Measurements from ENCODE around the gene DDX4. TPM values are rescaled to one million over a fixed set of nuclear protein-coding genes. Genes with fewer than 3 reads are reported as not detected.

Gene DDX4
- total RNA-seq, 1 donor from 2014 or later = not detected

DNA sequence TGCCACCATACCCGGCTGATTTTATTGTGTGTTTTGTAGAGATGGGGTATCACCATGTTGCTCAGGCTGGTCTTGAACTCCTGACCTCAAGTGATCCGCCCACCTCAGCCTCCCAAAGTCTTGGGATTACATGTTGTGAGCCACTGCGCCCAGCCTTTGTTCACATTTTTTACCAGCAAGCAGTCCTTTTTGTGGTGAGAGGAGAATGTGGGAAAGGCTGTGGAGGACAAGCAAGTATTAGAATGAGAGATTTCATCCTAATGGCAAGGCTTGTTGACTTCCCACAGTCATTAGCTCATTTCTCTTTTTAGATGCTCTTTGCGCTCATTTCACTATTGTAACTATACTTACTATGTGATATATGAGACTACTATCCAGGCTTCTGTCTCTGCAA lies 119.4 kb downstream of the DDX4 start:
- Mint-ChIP-seq H3K4me3 (ENCODE audit: unreplicated experiment) (no peak overlapping the region), H3K9me3 (ENCODE audit: unreplicated experiment) (no peaks in the 10 kb centered on the region), H3K4me1 (ENCODE audit: unreplicated experiment) (peaks cover 6% of the 10 kb centered on the region), H3K27ac (ENCODE audit: unreplicated experiment) (no peak overlapping the region), H3K36me3 (ENCODE audit: unreplicated experiment) (no peaks in the 10 kb centered on the region), H3K27me3 (ENCODE audit: unreplicated experiment) (no peaks in the 10 kb centered on the region)
- no peak for DNase-seq (ENCODE audit: extremely low spot score, unreplicated experiment)
- no peak for TF ChIP-seq CTCF (IDR thresholded peaks at IDR 0.05)

DNA sequence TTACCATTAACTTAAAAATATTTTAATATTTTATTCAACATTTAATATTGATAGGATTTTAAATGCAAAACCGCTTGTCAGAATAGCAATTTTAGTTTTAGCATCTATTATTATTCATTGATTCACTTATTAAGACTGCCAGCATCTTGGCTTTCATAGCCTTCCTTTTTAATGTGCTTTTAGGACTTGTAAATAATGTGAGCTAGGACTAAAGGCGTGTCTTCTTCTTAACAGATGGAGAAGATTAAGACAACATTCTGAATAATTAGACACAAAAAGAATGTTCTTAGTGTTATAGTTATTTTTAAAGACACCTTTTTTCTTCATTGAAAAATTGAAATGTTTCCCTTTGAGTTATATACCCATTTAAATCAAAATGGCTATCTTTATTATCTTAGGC lies 120.2 kb downstream of the DDX4 start:
- Mint-ChIP-seq H3K27ac (ENCODE audit: unreplicated experiment) (no peak overlapping the region), H3K27me3 (ENCODE audit: unreplicated experiment) (no peaks in the 10 kb centered on the region), H3K36me3 (ENCODE audit: unreplicated experiment) (no peaks in the 10 kb centered on the region), H3K4me3 (ENCODE audit: unreplicated experiment) (no peak overlapping the region), H3K4me1 (ENCODE audit: unreplicated experiment) (peaks cover 3% of the 10 kb centered on the region), H3K9me3 (ENCODE audit: unreplicated experiment) (no peaks in the 10 kb centered on the region)
- DNase-seq (ENCODE audit: extremely low spot score, unreplicated experiment) = no peak
- no peak for TF ChIP-seq CTCF (IDR thresholded peaks at IDR 0.05)

- H3K27me3 Mint-ChIP-seq (ENCODE audit: unreplicated experiment) = no peaks in the 10 kb centered on the region
- H3K9me3 Mint-ChIP-seq (ENCODE audit: unreplicated experiment) = no peaks in the 10 kb centered on the region
- H3K36me3 Mint-ChIP-seq (ENCODE audit: unreplicated experiment) = no peaks in the 10 kb centered on the region
These were observed 122.4 kb downstream of the DDX4 start for GRCh38 chr5:55860288-55860687.

DNA sequence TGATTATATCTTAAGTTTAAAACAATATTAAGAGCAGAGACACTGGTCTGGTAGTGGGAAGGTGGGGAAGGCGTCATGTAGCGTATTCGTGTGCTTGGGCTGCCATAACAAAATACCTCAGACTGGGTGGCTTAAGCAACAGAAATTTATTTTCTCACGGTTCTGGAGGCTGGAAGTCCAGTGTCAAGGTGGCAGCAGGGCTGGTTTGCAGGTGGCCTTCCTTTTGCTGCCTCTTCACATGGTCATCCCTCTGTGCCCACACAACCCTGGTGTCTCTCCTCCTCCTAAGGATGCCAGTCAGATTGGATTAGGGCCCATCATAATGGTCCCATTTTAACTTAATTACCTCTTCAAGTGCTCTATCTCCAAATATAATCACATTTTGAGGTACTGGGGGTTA lies 122.8 kb downstream of the DDX4 start:
- no peak overlapping the region for H3K4me3 Mint-ChIP-seq (ENCODE audit: unreplicated experiment)
- no peaks in the 10 kb centered on the region for H3K27me3 Mint-ChIP-seq (ENCODE audit: unreplicated experiment)
- no peaks in the 10 kb centered on the region for H3K9me3 Mint-ChIP-seq (ENCODE audit: unreplicated experiment)
- H3K4me1 Mint-ChIP-seq (ENCODE audit: unreplicated experiment) = no peaks in the 10 kb centered on the region
- no peaks in the 10 kb centered on the region for H3K36me3 Mint-ChIP-seq (ENCODE audit: unreplicated experiment)
- DNase-seq (ENCODE audit: extremely low spot score, unreplicated experiment) = no peak
- no peak for TF ChIP-seq CTCF (IDR thresholded peaks at IDR 0.05)
- no peak overlapping the region for H3K27ac Mint-ChIP-seq (ENCODE audit: unreplicated experiment)

More at GRCh38 chr5:55860288-55860687, 122.4 kb downstream of the DDX4 start:
- no peak overlapping the region for H3K27ac Mint-ChIP-seq (ENCODE audit: unreplicated experiment)
- TF ChIP-seq CTCF (IDR thresholded peaks at IDR 0.05) = no peak
- H3K4me3 Mint-ChIP-seq (ENCODE audit: unreplicated experiment) = no peak overlapping the region
- DNase-seq (ENCODE audit: extremely low spot score, unreplicated experiment) = no peak
- no peaks in the 10 kb centered on the region for H3K4me1 Mint-ChIP-seq (ENCODE audit: unreplicated experiment)

GRCh38 chr5:55864606-55865541 lies 127.0 kb downstream of the DDX4 start:
- H3K27me3 Mint-ChIP-seq (ENCODE audit: unreplicated experiment) = no peaks in the 10 kb centered on the region
- no peak overlapping the region for H3K27ac Mint-ChIP-seq (ENCODE audit: unreplicated experiment)
- no peaks in the 10 kb centered on the region for H3K36me3 Mint-ChIP-seq (ENCODE audit: unreplicated experiment)
- DNase-seq (ENCODE audit: extremely low spot score, unreplicated experiment) = no peak
- H3K9me3 Mint-ChIP-seq (ENCODE audit: unreplicated experiment) = no peaks in the 10 kb centered on the region
- TF ChIP-seq CTCF (IDR thresholded peaks at IDR 0.05) = no peak
- peaks cover 14% of the 10 kb centered on the region for H3K4me1 Mint-ChIP-seq (ENCODE audit: unreplicated experiment)
- no peak overlapping the region for H3K4me3 Mint-ChIP-seq (ENCODE audit: unreplicated experiment)

Data from osteocyte (in vitro differentiated cells).